ENCODE data around the gene ST3GAL3.

DNA sequence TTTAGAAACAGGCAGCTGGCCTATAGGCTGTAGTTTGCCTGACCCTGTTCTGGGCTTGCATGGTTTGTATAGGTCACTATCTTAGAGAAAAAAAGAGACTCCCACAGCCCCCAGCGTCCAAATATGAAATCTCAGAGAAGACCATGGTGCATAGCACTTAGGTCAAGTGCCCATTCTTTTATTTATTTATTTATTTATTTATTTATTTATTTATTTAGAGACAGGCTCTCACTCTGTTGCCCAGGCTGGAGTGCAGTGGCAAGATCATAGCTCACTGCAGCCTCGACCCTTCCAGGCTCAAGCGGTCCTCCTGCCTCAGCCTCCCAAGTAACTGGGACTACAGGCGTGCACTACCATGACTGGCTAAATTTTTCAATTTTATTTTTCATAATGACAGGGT, 175.4 kb downstream of the ST3GAL3 start:
- TF ChIP-seq EZH2 (IDR thresholded peaks at IDR 0.05; ENCODE audit: borderline replicate concordance, control insufficient read depth, low read depth, low read length), result no peak
- TF ChIP-seq YY1 (IDR thresholded peaks at IDR 0.05; ENCODE audit: low read depth, low read length), result no peak
- TF ChIP-seq NRF1 (conservative IDR thresholded peaks at IDR 0.05; ENCODE audit: low read depth, low read length), result no peak
- no peak for TF ChIP-seq JUNB (IDR thresholded peaks at IDR 0.05)
- no peak for TF ChIP-seq CTCF (IDR thresholded peaks at IDR 0.05 in 2 of 3, conservative IDR thresholded peaks at IDR 0.05 in 1 of 3; ENCODE audit: control insufficient read depth in 2 of 3, extremely low read depth in 1 of 3, insufficient read depth in 1 of 3, low read depth in 3 of 3, low read length in 3 of 3)

Data from GM12878 (cell line).